ENCODE results near the gene TGIF1. TPM values are rescaled to one million over a fixed set of nuclear protein-coding genes. Genes with fewer than 3 reads are reported as not detected.

Gene TGIF1
- total RNA-seq, 4 donors from 2014 or later, result 37.3 to 75.7 (median 57.0) TPM

DNA sequence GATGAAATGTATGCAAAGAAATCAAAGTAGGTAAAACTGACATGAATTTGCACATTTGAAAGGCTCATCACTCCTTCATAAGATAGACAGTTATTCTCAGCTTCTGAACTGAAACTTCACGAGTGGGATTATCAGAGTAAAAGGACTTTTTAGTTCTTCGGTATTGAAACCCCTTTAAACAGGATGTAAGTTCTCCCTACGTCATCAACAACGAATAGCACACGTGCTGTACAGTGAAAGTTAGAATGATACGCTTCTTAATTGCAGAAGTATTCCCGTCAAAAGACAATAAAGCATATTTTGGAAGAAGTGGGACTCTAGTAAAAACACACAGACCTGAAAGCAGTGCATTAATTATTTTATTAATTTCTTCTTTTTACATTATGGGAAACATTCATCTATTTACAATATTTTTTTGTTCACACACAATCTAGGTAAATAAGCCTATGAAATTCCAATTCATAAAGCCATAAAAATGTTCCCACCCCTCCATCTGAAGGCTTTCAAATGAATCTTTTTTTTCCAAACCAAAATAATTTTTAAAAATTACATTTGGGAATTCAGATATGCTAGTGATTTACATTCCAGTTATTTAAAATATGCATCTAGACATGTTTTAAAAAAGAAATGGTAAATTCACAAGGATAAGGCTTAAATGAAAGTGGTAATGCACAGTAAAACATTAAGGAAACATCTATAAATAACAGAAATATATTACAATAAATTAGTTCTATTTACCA, 45.9 kb downstream of the TGIF1 start:
- intact Hi-C loops (cut with DNase I), result no loop called here
- no peaks in the 10 kb centered on the region for H3K36me3 ChIP-seq
- no peak for TF ChIP-seq POLR2A (IDR thresholded peaks at IDR 0.05)
- TF ChIP-seq, protein P1, sequence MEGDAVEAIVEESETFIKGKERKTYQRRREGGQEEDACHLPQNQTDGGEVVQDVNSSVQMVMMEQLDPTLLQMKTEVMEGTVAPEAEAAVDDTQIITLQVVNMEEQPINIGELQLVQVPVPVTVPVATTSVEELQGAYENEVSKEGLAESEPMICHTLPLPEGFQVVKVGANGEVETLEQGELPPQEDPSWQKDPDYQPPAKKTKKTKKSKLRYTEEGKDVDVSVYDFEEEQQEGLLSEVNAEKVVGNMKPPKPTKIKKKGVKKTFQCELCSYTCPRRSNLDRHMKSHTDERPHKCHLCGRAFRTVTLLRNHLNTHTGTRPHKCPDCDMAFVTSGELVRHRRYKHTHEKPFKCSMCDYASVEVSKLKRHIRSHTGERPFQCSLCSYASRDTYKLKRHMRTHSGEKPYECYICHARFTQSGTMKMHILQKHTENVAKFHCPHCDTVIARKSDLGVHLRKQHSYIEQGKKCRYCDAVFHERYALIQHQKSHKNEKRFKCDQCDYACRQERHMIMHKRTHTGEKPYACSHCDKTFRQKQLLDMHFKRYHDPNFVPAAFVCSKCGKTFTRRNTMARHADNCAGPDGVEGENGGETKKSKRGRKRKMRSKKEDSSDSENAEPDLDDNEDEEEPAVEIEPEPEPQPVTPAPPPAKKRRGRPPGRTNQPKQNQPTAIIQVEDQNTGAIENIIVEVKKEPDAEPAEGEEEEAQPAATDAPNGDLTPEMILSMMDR (IDR thresholded peaks at IDR 0.05), result no peak
- H3K27ac ChIP-seq, result no peak overlapping the region
- H3K9me3 ChIP-seq, result no peaks in the 10 kb centered on the region
- H3K27me3 ChIP-seq, result peaks cover 0 to 30% (median 0%) of the 10 kb centered on the region in 4 donors
- 77 to 84% methylated on average over 7 of the region's 7 CpGs for WGBS, 2 donors
- H3K4me3 ChIP-seq, result no peak overlapping the region
- peaks cover 0 to 14% (median 12%) of the 10 kb centered on the region in 3 donors for H3K4me1 ChIP-seq
- DNase-seq, result no peak

DNA sequence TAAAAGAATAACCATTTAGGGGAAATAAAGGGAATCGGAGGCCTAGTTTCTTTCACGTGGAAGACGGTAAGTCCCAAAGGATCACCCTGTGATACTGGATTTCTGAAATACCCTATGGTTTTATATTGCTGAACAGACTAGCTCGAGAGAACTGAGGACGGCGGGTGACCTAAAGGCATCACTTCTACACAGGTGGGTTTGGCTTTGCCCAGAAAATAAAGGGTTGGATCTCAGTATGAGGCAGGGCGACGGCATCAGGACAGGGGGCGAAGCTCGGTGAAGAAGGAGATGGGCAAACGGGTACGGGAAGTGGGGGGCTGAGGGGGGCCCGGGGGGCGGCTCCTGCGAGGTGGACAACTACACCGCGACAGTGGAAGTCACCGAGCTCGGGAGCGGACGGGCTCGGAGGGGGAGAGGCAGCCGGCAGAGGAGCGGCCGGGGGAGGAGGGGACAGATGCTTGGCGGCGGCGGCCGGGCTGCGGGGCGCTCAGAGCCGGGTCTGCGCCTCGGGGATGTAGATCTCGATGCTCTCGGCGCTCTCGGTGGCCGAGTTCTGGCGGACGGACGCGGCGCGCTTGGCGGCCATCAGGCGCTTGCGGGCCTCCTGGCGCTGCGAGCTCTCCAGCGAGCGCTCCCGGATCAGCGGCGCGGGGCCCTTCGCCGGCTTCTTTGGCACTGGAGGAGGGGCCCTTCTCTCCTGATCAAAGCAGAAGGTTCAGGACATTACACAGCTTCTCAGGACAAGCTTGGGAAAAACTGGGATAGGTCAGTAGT, 48.9 kb downstream of the TGIF1 start:
- WGBS, 2 donors, result 23 to 47% methylated on average over 22 to 32 of the region's 58 CpGs
- peaks cover 0 to 14% (median 12%) of the 10 kb centered on the region in 3 donors for H3K4me1 ChIP-seq

DNA sequence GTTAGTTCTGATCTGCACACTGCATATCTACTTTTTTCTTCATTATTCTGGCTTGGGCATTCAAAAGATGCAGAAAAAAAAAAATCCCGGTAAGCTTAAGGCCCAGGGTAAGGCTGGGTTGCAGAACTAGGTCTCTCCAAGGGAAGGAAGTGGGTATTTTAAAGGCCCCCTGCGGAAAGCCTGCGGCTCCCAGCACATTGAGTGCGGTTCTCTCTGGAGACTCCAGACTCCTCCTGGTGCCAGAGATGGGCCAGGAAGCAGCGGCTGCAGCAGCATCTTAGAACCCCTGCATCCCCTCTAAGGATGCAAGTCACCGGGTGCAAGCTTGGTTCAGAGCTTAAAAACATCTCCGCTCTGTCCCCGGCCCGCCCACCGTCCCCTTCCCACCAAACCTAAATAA, 49.5 kb downstream of the TGIF1 start:
- no peak for DNase-seq
- Histone ChIP-seq H3K9me3 (no peaks in the 10 kb centered on the region), H3K4me1 (peaks cover 0 to 14% (median 12%) of the 10 kb centered on the region in 3 donors), H3K36me3 (no peaks in the 10 kb centered on the region), H3K4me3 (peak overlapping the region; percentile 22 to 69 (median 44)), H3K27ac (no peak overlapping the region), H3K27me3 (peaks cover 0 to 38% (median 0%) of the 10 kb centered on the region in 4 donors)
- WGBS, 2 donors, result 46 to 48% methylated on average over 9 to 10 of the region's 10 CpGs
- no peak for TF ChIP-seq POLR2A (IDR thresholded peaks at IDR 0.05)
- TF ChIP-seq, protein P1 (IDR thresholded peaks at IDR 0.05), result no peak
- intact Hi-C loops (cut with DNase I), result no loop called here

More for the DNA sequence above, 48.9 kb downstream of the TGIF1 start:
- TF ChIP-seq, protein P1 (IDR thresholded peaks at IDR 0.05), result no peak
- no peak for TF ChIP-seq POLR2A (IDR thresholded peaks at IDR 0.05)
- Histone ChIP-seq H3K4me3 (peak overlapping the region; percentile 22 to 69 (median 44)), H3K27ac (no peak overlapping the region), H3K9me3 (no peaks in the 10 kb centered on the region), H3K27me3 (peaks cover 0 to 38% (median 0%) of the 10 kb centered on the region in 4 donors), H3K36me3 (no peaks in the 10 kb centered on the region)
- no peak for DNase-seq
- intact Hi-C loops (cut with DNase I), result no loop called here

DNA sequence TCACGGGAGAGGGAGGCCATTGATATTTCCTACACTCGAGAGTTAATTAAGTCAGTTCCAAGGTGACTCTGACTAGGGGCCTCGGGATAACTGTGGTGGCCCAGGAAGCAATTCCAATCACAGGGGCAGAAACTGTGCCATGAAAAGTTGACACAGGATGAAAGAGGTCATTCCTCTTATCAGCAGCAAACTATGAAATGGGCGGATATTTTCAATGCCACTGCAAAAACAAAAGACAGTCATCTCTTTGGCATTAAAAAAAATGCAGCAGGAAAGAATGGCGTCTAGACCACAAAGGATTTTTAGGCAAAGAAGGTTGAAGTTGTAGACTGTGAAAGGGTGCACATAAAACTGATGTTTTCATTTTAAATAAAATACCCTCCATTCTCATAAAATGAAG, 50.0 kb downstream of the TGIF1 start:
- peak overlapping the region in 1 of 4 donors; percentile 69 for H3K4me3 ChIP-seq
- peaks cover 0 to 38% (median 0%) of the 10 kb centered on the region in 4 donors for H3K27me3 ChIP-seq
- peaks cover 0 to 14% (median 12%) of the 10 kb centered on the region in 3 donors for H3K4me1 ChIP-seq
- H3K9me3 ChIP-seq, result no peaks in the 10 kb centered on the region
- no peak overlapping the region for H3K27ac ChIP-seq
- TF ChIP-seq, protein P1 (IDR thresholded peaks at IDR 0.05), result no peak
- no peak for TF ChIP-seq POLR2A (IDR thresholded peaks at IDR 0.05)
- intact Hi-C loops (cut with DNase I), result no loop called here
- 74 to 76% methylated on average over 5 of the region's 5 CpGs for WGBS, 2 donors
- no peaks in the 10 kb centered on the region for H3K36me3 ChIP-seq
- DNase-seq, result no peak

DNA sequence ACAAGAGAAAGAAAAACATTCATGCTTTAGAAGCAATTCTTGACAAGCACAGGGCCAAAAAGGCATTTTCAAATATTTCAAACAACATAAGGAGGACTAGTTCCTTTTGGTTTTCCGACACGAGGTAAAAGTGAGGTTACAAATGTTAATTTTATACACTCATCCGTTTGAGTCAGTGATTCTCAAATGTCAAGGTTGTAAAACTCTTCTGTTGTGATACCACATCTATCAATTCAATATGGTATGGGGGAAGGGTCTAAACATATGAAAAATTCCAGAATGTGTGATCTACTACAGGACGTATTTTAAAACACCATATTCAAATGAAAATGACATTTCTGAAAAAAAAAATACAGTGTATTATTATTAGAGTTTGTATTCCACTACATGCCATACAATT, 52.7 kb downstream of the TGIF1 start:
- peaks cover 0 to 14% (median 12%) of the 10 kb centered on the region in 3 donors for H3K4me1 ChIP-seq
- TF ChIP-seq, protein P1 (IDR thresholded peaks at IDR 0.05), result no peak
- no peak for TF ChIP-seq POLR2A (IDR thresholded peaks at IDR 0.05)
- H3K36me3 ChIP-seq, result no peaks in the 10 kb centered on the region
- no peaks in the 10 kb centered on the region for H3K9me3 ChIP-seq
- H3K4me3 ChIP-seq, result no peak overlapping the region
- peaks cover 0 to 38% (median 0%) of the 10 kb centered on the region in 4 donors for H3K27me3 ChIP-seq
- 72 to 80% methylated on average over 4 of the region's 4 CpGs for WGBS, 2 donors
- H3K27ac ChIP-seq, result no peak overlapping the region
- intact Hi-C loops (cut with DNase I), result no loop called here
- no peak for DNase-seq
